A549 treated with CORT108297 at 1 μM for 4 hours (cell line): Measurements from ENCODE around the gene MIGA1. TPM values are rescaled to one million over a fixed set of nuclear protein-coding genes. Genes with fewer than 3 reads are reported as not detected.

Experiments
- total RNA-seq: library from RNA; stranded (reverse); fragments of 200-300 nt; extraction: Qiagen RNA extraction; gene quantifications from 5 replicates; pipeline ENCODE4 v1.2.3, GENCODE V29; 2022

Gene MIGA1, protein sequence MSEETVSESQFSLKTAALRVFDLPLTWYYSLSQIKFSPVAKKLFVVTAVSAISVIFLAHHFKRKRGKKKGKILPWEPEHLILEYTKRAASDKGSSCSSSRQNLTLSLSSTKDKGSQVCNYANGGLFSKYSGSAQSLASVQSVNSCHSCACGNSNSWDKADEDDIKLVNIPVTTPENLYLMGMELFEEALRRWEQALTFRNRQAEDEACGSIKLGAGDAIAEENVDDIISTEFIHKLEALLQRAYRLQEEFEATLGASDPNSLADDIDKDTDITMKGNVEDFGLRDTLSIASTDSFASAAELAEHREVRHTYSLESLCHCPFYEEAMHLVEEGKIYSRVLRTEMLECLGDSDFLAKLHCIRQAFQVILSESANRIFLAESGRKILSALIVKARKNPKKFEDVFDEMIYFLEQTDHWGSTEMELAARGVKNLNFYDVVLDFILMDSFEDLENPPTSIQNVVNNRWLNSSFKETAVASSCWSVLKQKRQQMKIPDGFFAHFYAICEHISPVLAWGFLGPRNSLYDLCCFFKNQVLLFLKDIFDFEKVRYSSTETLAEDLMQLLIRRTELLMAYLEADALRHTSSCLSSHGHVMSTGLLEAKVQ
- 4.6 to 7.7 TPM (median 6.3 TPM) in 5 replicates for total RNA-seq

DNA sequence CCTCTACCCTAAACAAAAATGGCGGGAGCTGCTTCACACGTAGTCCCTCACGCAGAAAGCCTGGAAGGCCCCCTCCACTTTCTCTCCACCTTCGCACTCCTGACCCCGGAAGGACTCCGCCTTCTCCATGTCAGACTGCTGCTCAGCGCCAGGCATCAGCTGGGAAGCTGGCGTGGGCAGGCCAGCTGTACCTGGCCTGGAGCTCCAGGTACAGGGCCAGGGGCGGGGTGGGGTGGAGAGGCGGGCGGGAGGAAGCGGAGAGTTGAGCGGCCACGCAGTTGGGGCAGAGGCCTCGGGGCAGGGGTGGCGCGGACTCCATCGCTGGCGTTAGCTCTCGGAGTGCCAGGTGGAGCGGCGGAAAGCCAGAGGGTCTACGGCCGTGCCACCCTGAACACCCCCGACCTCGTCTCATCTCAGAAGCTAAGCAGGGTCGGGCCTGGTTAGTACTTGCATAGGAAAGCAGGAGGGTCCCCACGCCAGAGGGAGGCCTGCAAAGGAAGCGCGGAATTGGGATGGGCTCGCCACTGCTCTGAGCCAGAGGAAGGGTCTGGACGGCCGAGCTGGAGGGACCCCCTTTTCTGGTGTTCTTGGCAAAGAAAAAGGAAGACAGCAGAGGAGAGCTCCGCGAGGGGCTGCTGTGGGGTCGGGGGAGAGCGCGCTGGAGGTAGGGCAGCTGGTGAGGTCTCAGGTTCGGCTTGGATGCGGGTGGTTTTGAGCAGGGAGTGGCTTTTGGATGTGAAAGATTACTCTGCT is at the start of gene MIGA1:
Gene MIGA1, plus strand, starts transcription at position 121 of the 753 bp plus-strand sequence. CDS start 3,604 bp downstream, outside the sequence.

GRCh38 chr1:77759071-77760028 is 20.1 kb upstream of the MIGA1 start, which contains the start of gene USP33:
TSS of gene USP33 (minus strand) at chr1:77759852. CDS start at chr1:77741697, 18,155 bp downstream.

GRCh38 chr1:77888081-77888780 is 108.8 kb downstream of the MIGA1 start, which contains the start of gene NEXN:
TSS of gene NEXN (plus strand) at chr1:77888624. CDS start at chr1:77916107, 27,483 bp downstream.

Other genes starting within 250 kb of the MIGA1 start
- 16.8 to 20.8 TPM (median 17.6 TPM) in 5 replicates for gene ZZZ3, start 97.0 kb upstream of the MIGA1 start, total RNA-seq
- 16.1 to 20.5 TPM (median 18.3 TPM) in 5 replicates for gene USP33, start 19.8 kb upstream of the MIGA1 start, total RNA-seq
- 4.5 to 8.5 TPM (median 5.4 TPM) in 5 replicates for gene NEXN, start 109.0 kb downstream of the MIGA1 start, total RNA-seq
- 93.5 to 139 TPM (median 112 TPM) in 5 replicates for gene FUBP1, start 199.4 kb downstream of the MIGA1 start, total RNA-seq
- gene DNAJB4, start 225.3 kb downstream of the MIGA1 start, total RNA-seq = 33.1 to 60.2 TPM (median 37.7 TPM) in 5 replicates